Activated CD8-positive, alpha-beta memory T cell treated with anti-CD3 and anti-CD28 coated beads, Interleukin-2, amount 50 U/mL, for 24 hours (primary cell): Measurements from ENCODE around the gene CYP8B1.

Experiments
- DNase-seq: peaks from one replicate; pipeline ENCODE4 v3.0.0-alpha.2; 2020; ENCODE audit errors: extremely low read depth

CYP8B1 gene

DNA sequence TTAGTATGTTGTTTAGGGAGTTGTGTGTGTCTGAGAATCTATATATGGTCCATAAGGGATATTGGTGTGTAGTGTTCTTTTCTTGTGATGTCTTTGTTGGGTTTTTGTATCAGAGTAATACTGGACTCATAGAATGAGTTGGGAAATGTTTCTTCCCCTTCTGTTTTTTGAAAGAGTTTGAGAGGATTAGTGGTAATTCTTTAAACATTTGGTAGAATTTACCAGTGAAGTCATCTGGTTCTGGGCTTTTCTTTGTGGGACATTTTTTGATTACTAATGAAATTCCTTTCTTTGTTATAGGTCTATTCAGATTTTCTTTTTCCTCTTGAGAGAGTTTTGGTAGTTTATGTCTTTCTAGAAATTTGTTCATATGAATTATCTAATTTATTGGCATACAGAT is 49.5 kb downstream of the CYP8B1 start:
- no peak for DNase-seq

DNA sequence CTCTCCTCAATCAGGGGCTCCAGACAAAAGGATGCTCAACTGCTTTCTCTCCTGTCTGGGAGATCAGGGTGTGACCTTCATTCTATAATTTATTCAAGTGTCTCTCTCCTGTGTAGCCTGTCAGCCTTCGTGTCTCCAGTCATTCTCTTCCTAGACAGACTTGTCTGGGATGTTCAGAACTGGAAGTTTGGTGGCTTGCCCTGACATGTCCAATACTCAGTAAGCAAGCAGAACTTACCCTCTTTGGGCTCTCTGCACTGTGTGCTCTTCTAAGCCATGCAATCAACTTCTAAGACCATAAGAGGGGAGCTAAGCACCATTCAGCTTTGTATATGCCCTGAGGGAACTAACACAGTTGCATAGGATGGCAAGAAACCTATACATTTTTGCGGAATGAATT is 52.3 kb downstream of the CYP8B1 start:
- no peak for DNase-seq

DNA sequence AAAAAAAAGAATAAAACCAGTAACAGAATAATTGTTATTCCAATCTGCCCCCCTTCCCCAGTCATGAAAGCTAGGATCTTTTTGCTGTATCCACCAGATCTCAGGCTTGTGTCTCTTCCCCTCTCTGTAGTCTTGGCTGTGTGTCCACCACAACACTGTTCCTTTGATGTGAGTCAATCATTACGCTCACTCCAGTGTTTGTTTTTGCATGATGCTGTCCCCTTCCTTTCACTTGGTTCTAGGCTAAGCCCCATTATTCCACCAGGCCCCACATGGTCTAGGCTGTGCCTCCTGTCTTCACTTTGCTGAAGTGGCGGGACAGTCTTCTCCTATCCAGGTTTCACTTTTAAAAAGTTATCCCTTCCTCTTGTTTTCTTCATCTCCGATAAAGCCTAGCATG is 52.9 kb downstream of the CYP8B1 start:
- no peak for DNase-seq
